ENCODE data around the gene SETDB1. TPM values are rescaled to one million over a fixed set of nuclear protein-coding genes. Genes with fewer than 3 reads are reported as not detected.
"Not testable (repeated sequence)": the region's sequence is repeated elsewhere in the genome, so short reads cannot be mapped to it uniquely, and the experiment has no call there.

Gene SETDB1
- total RNA-seq, 2 donors from 2014 or later, result 68.6 to 73.5 TPM

- Histone ChIP-seq H3K9me3 (ENCODE audit: control insufficient read depth, low read length) (peaks cover 42% of the 10 kb centered on the region), H3K27ac (ENCODE audit: low read depth, low read length) (no peak overlapping the region), H3K4me1 (ENCODE audit: control insufficient read depth, insufficient read depth, low read length) (no peaks in the 10 kb centered on the region), H3K36me3 (ENCODE audit: control insufficient read depth, insufficient read depth, low read length) (peaks cover 45% of the 10 kb centered on the region), H3K4me3 (ENCODE audit: low read length) (peak overlapping the region; percentile 95), H3K9ac (ENCODE audit: extremely low read depth, low read length, poor library complexity, severe bottlenecking) (no peak overlapping the region), H3K27me3 (ENCODE audit: control insufficient read depth, insufficient read depth, low read length, poor library complexity, severe bottlenecking) (no peaks in the 10 kb centered on the region)
- TF ChIP-seq CTCF (conservative IDR thresholded peaks at IDR 0.05), result no peak
- Mint-ChIP-seq H3K27ac (no peak overlapping the region), H3K36me3 (ENCODE audit: low read depth) (peaks cover 51% of the 10 kb centered on the region), H3K27me3 (ENCODE audit: insufficient read depth) (no peaks in the 10 kb centered on the region), H3K9me3 (peaks cover 30% of the 10 kb centered on the region), H3K4me1 (peaks cover 2% of the 10 kb centered on the region), H3K4me3 (peak overlapping the region; percentile 97)
- 96 to 98% methylated on average over 4 of the region's 4 CpGs for WGBS, 2 experiments (ENCODE audit: insufficient coverage in 1 of 2, insufficient read length in 1 of 2)
- DNase-seq, result no peak
Measured at GRCh38 chr1:150927624-150928023, 1.5 kb downstream of the SETDB1 start.

- H3K27ac ChIP-seq (ENCODE audit: low read depth, low read length), result no peak overlapping the region
- H3K27me3 Mint-ChIP-seq (ENCODE audit: insufficient read depth), result no peaks in the 10 kb centered on the region
- no peaks in the 10 kb centered on the region for H3K4me1 ChIP-seq (ENCODE audit: control insufficient read depth, insufficient read depth, low read length)
- H3K27ac Mint-ChIP-seq, result no peak overlapping the region
- H3K36me3 ChIP-seq (ENCODE audit: control insufficient read depth, insufficient read depth, low read length), result peaks cover 52% of the 10 kb centered on the region
- no peaks in the 10 kb centered on the region for H3K4me1 Mint-ChIP-seq
- H3K9me3 ChIP-seq (ENCODE audit: control insufficient read depth, low read length), result peaks cover 46% of the 10 kb centered on the region
- WGBS, 2 experiments (ENCODE audit: insufficient coverage in 1 of 2, insufficient read length in 1 of 2), result 88 to 100% methylated on average over 1 to 2 of the region's 3 CpGs
- H3K36me3 Mint-ChIP-seq (ENCODE audit: low read depth), result peaks cover 57% of the 10 kb centered on the region
- no peak overlapping the region for H3K4me3 ChIP-seq (ENCODE audit: low read length)
- peaks cover 31% of the 10 kb centered on the region for H3K9me3 Mint-ChIP-seq
- DNase-seq, result no peak
- no peak overlapping the region for H3K4me3 Mint-ChIP-seq
- no peak overlapping the region for H3K9ac ChIP-seq (ENCODE audit: extremely low read depth, low read length, poor library complexity, severe bottlenecking)
- TF ChIP-seq CTCF (conservative IDR thresholded peaks at IDR 0.05), result no peak
- no peaks in the 10 kb centered on the region for H3K27me3 ChIP-seq (ENCODE audit: control insufficient read depth, insufficient read depth, low read length, poor library complexity, severe bottlenecking)
Measured at GRCh38 chr1:150928286-150928685, 2.1 kb downstream of the SETDB1 start.

- Mint-ChIP-seq H3K9me3 (peaks cover 31% of the 10 kb centered on the region), H3K36me3 (ENCODE audit: low read depth) (peaks cover 60% of the 10 kb centered on the region)
- not testable (repeated sequence) for H3K4me3 ChIP-seq (ENCODE audit: low read length); H3K4me3 Mint-ChIP-seq; H3K27ac ChIP-seq (ENCODE audit: low read depth, low read length); H3K4me1 ChIP-seq (ENCODE audit: control insufficient read depth, insufficient read depth, low read length); H3K27ac Mint-ChIP-seq; H3K27me3 ChIP-seq (ENCODE audit: control insufficient read depth, insufficient read depth, low read length, poor library complexity, severe bottlenecking); H3K4me1 Mint-ChIP-seq; H3K27me3 Mint-ChIP-seq (ENCODE audit: insufficient read depth); DNase-seq; H3K9ac ChIP-seq (ENCODE audit: extremely low read depth, low read length, poor library complexity, severe bottlenecking)
- Histone ChIP-seq H3K36me3 (ENCODE audit: control insufficient read depth, insufficient read depth, low read length) (peaks cover 54% of the 10 kb centered on the region), H3K9me3 (ENCODE audit: control insufficient read depth, low read length) (peaks cover 46% of the 10 kb centered on the region)
- 87 to 96% methylated on average over 2 to 5 of the region's 6 CpGs for WGBS, 2 experiments (ENCODE audit: insufficient coverage in 1 of 2, insufficient read length in 1 of 2)
Measured at GRCh38 chr1:150928775-150929174, 2.6 kb downstream of the SETDB1 start.

GRCh38 chr1:150931773-150932172 is 5.6 kb downstream of the SETDB1 start:
- no peak for DNase-seq
- no peaks in the 10 kb centered on the region for H3K4me1 Mint-ChIP-seq
- Histone ChIP-seq H3K27ac (ENCODE audit: low read depth, low read length) (no peak overlapping the region), H3K36me3 (ENCODE audit: control insufficient read depth, insufficient read depth, low read length) (peaks cover 77% of the 10 kb centered on the region), H3K4me1 (ENCODE audit: control insufficient read depth, insufficient read depth, low read length) (no peaks in the 10 kb centered on the region), H3K27me3 (ENCODE audit: control insufficient read depth, insufficient read depth, low read length, poor library complexity, severe bottlenecking) (no peaks in the 10 kb centered on the region), H3K9ac (ENCODE audit: extremely low read depth, low read length, poor library complexity, severe bottlenecking) (no peak overlapping the region), H3K4me3 (ENCODE audit: low read length) (no peak overlapping the region), H3K9me3 (ENCODE audit: control insufficient read depth, low read length) (peaks cover 46% of the 10 kb centered on the region)
- WGBS, 2 experiments (ENCODE audit: insufficient coverage in 1 of 2, insufficient read length in 1 of 2), result 86 to 95% methylated on average over 1 of the region's 1 CpG
- no peak overlapping the region for H3K27ac Mint-ChIP-seq
- H3K36me3 Mint-ChIP-seq (ENCODE audit: low read depth), result peaks cover 78% of the 10 kb centered on the region
- H3K9me3 Mint-ChIP-seq, result peaks cover 31% of the 10 kb centered on the region
- no peaks in the 10 kb centered on the region for H3K27me3 Mint-ChIP-seq (ENCODE audit: insufficient read depth)
- no peak overlapping the region for H3K4me3 Mint-ChIP-seq
- TF ChIP-seq CTCF (conservative IDR thresholded peaks at IDR 0.05), result no peak
